Right lobe of liver (tissue), 5 donors: Measurements from ENCODE around the gene BAIAP2. TPM values are rescaled to one million over a fixed set of nuclear protein-coding genes. Genes with fewer than 3 reads are reported as not detected.

ENCODE experiments used
- microRNA counts: library from miRNA; unstranded; fragments of <30 nt; microRNA quantifications from one replicate; lab custom pipeline; 2016
- microRNA-seq, 2 donors: library from miRNA; unstranded; fragments of <30 nt; microRNA quantifications; one replicate each; pipeline ENCODE4, GENCODE V29; 2019 to 2020
- small RNA-seq, 2 experiments: library from RNA; depleted of rRNA; stranded (forward); fragments of <200 nt; gene quantifications; one replicate each; pipeline ENCODE3, GENCODE V24; 2016
- total RNA-seq, 6 experiments: library from RNA; depleted of rRNA in 2 of 6; stranded (reverse); fragments of >200 nt in 2 of 6; fragmentation: NEBNext Ultra II Directional in 3 of 6; extraction: Animal tissue kit (Norgen Biotek cat#: 25700) in 3 of 6; gene quantifications; one replicate each; pipeline versions ENCODE4 v1.1.0 to v1.2.4, GENCODE V29; 2016 to 2023
- donor health status: DM: no; HTN: no; CAD: no.
- donor health status: DM: no; HTN: no; CAD: no.
- donor health status: DM: no; HTN: yes; CAD: no.
- donor health status: DM: no; HTN: yes; CAD: no.

The BAIAP2 gene
- total RNA-seq, 6 experiments from 2014 or later = 46.6 to 139 (median 63.3) TPM

MicroRNAs within 50 kb of the gene (microRNA counts, 767-probe panel; counts per million panel counts)
- microRNA hsa-miR-1250 (lab: Ali Mortazavi, UCI) (237 counts per million), microRNA hsa-miR-338-3p (lab: Ali Mortazavi, UCI) (237 counts per million), microRNA hsa-miR-338-5p (lab: Ali Mortazavi, UCI) (237 counts per million), microRNA hsa-miR-657 (lab: Ali Mortazavi, UCI) (237 counts per million)

Small RNAs within 50 kb of the gene (microRNA-seq; reads per million reads assigned to microRNA genes)
- gene MIR1250 = 0 reads per million in 2 donors
- 0 reads per million in 2 donors for gene MIR3065
- 0 reads per million in 2 donors for gene MIR338
- gene MIR657 = 0 reads per million in 2 donors

Small RNAs within 50 kb of the gene (small RNA-seq; reads per million reads assigned to genes)
- gene MIR1250 = 0 reads per million in 2 experiments
- gene MIR3065 = 3.1 to 4.9 reads per million in 2 experiments
- 0 reads per million in 2 experiments for gene MIR657

Other genes with a start within 250 kb of the BAIAP2 start
- gene CHMP6, start 43.3 kb upstream of the BAIAP2 start, total RNA-seq = 10 to 100 TPM; 13.4 to 27.8 (median 15.6) TPM
- gene PVALEF, start 130.4 kb downstream of the BAIAP2 start, total RNA-seq = not detected
- gene AATK, start 131.1 kb downstream of the BAIAP2 start, total RNA-seq = 1 to 10 TPM in 2 of 6 experiments, under 1 TPM in 4; 0.31 to 1.2 (median 0.86) TPM
- 1 to 10 TPM; 1.5 to 4.3 (median 2.1) TPM for gene CEP131, start 187.8 kb downstream of the BAIAP2 start, total RNA-seq
- gene TEPSIN, start 203.9 kb downstream of the BAIAP2 start, total RNA-seq = 10 to 100 TPM; 11.9 to 27.6 (median 18.1) TPM
- 10 to 100 TPM; 15.7 to 35.9 (median 23.3) TPM for gene NDUFAF8, start 204.2 kb downstream of the BAIAP2 start, total RNA-seq